Measurements from ENCODE around the gene PTPRF. TPM values are rescaled to one million over a fixed set of nuclear protein-coding genes. Genes with fewer than 3 reads are reported as not detected.
A peak's percentile ranks its signal among the peaks of the same experiment; 100 is the strongest.

PTPRF gene
- total RNA-seq, 2 donors from 2014 or later: 0.33 to 1.3 TPM

- Mint-ChIP-seq H3K4me3 (no peak overlapping the region), H3K27me3 (no peaks in the 10 kb centered on the region), H3K4me1 (ENCODE audit: low read depth in 2 of 2) (peaks cover 6 to 9% of the 10 kb centered on the region in 2 donors), H3K27ac (no peak overlapping the region), H3K9me3 (no peaks in the 10 kb centered on the region), H3K36me3 (no peaks in the 10 kb centered on the region)
- DNase-seq (ENCODE audit: low spot score): no peak
- no peak for ATAC-seq
These were observed 27.7 kb downstream of the PTPRF start for GRCh38 chr1:43558346-43558841.

GRCh38 chr1:43559714-43560113, 29.0 kb downstream of the PTPRF start:
- H3K9me3 Mint-ChIP-seq: no peaks in the 10 kb centered on the region
- no peaks in the 10 kb centered on the region for H3K4me1 Mint-ChIP-seq (ENCODE audit: low read depth in 2 of 2)
- H3K36me3 Mint-ChIP-seq: no peaks in the 10 kb centered on the region
- H3K27ac Mint-ChIP-seq: no peak overlapping the region
- no peaks in the 10 kb centered on the region for H3K27me3 Mint-ChIP-seq
- DNase-seq (ENCODE audit: low spot score) (no peak), ATAC-seq (no peak)
- H3K4me3 Mint-ChIP-seq: no peak overlapping the region

GRCh38 chr1:43560286-43560685, 29.6 kb downstream of the PTPRF start:
- no peaks in the 10 kb centered on the region for H3K4me1 Mint-ChIP-seq (ENCODE audit: low read depth in 2 of 2)
- no peak overlapping the region for H3K27ac Mint-ChIP-seq
- ATAC-seq (no peak), DNase-seq (ENCODE audit: low spot score) (no peak)
- no peaks in the 10 kb centered on the region for H3K36me3 Mint-ChIP-seq
- no peaks in the 10 kb centered on the region for H3K9me3 Mint-ChIP-seq
- H3K4me3 Mint-ChIP-seq: no peak overlapping the region
- H3K27me3 Mint-ChIP-seq: no peaks in the 10 kb centered on the region

GRCh38 chr1:43563876-43564539, 33.3 kb downstream of the PTPRF start:
- H3K27ac Mint-ChIP-seq: no peak overlapping the region
- peaks cover 0 to 3% of the 10 kb centered on the region in 2 donors for H3K4me1 Mint-ChIP-seq (ENCODE audit: low read depth in 2 of 2)
- no peaks in the 10 kb centered on the region for H3K36me3 Mint-ChIP-seq
- ATAC-seq (no peak), DNase-seq (ENCODE audit: low spot score) (no peak)
- no peaks in the 10 kb centered on the region for H3K27me3 Mint-ChIP-seq
- H3K4me3 Mint-ChIP-seq: no peak overlapping the region
- H3K9me3 Mint-ChIP-seq: no peaks in the 10 kb centered on the region

GRCh38 chr1:43564551-43565348, 34.1 kb downstream of the PTPRF start:
- H3K27me3 Mint-ChIP-seq: no peaks in the 10 kb centered on the region
- ATAC-seq (no peak), DNase-seq (ENCODE audit: low spot score) (no peak)
- H3K4me1 Mint-ChIP-seq (ENCODE audit: low read depth in 2 of 2): peaks cover 0 to 3% of the 10 kb centered on the region in 2 donors
- no peaks in the 10 kb centered on the region for H3K9me3 Mint-ChIP-seq
- H3K36me3 Mint-ChIP-seq: no peaks in the 10 kb centered on the region
- no peak overlapping the region for H3K4me3 Mint-ChIP-seq
- H3K27ac Mint-ChIP-seq: no peak overlapping the region

- Mint-ChIP-seq H3K27me3 (no peaks in the 10 kb centered on the region), H3K9me3 (no peaks in the 10 kb centered on the region), H3K4me3 (peak overlapping the region; percentile 39), H3K4me1 (ENCODE audit: low read depth in 2 of 2) (peaks cover 0 to 3% of the 10 kb centered on the region in 2 donors), H3K27ac (no peak overlapping the region), H3K36me3 (no peaks in the 10 kb centered on the region)
- peak; percentile 71 to 88 for ATAC-seq
- DNase-seq (ENCODE audit: low spot score): peak; percentile 77
These were observed 35.1 kb downstream of the PTPRF start for GRCh38 chr1:43565600-43566360.

GRCh38 chr1:43566382-43567044, 35.8 kb downstream of the PTPRF start:
- no peaks in the 10 kb centered on the region for H3K36me3 Mint-ChIP-seq
- H3K9me3 Mint-ChIP-seq: no peaks in the 10 kb centered on the region
- peaks cover 0 to 3% of the 10 kb centered on the region in 2 donors for H3K27me3 Mint-ChIP-seq
- H3K4me3 Mint-ChIP-seq: peak overlapping the region; percentile 39
- no peak for DNase-seq (ENCODE audit: low spot score)
- no peak overlapping the region for H3K27ac Mint-ChIP-seq
- ATAC-seq: no peak
- peaks cover 0 to 3% of the 10 kb centered on the region in 2 donors for H3K4me1 Mint-ChIP-seq (ENCODE audit: low read depth in 2 of 2)

GRCh38 chr1:43569175-43569574, 38.5 kb downstream of the PTPRF start:
- no peak for ATAC-seq

GRCh38 chr1:43570277-43570676, 39.6 kb downstream of the PTPRF start:
- no peak for DNase-seq (ENCODE audit: low spot score)
- Mint-ChIP-seq H3K27me3 (peaks cover 0 to 3% of the 10 kb centered on the region in 2 donors), H3K36me3 (no peaks in the 10 kb centered on the region), H3K4me1 (ENCODE audit: low read depth in 2 of 2) (peaks cover 0 to 6% of the 10 kb centered on the region in 2 donors), H3K9me3 (no peaks in the 10 kb centered on the region), H3K27ac (no peak overlapping the region), H3K4me3 (no peak overlapping the region)
- no peak for ATAC-seq

More at GRCh38 chr1:43569175-43569574, 38.5 kb downstream of the PTPRF start:
- Mint-ChIP-seq H3K27me3 (peaks cover 0 to 3% of the 10 kb centered on the region in 2 donors), H3K9me3 (no peaks in the 10 kb centered on the region), H3K36me3 (no peaks in the 10 kb centered on the region), H3K27ac (no peak overlapping the region), H3K4me1 (ENCODE audit: low read depth in 2 of 2) (peaks cover 0 to 3% of the 10 kb centered on the region in 2 donors), H3K4me3 (no peak overlapping the region)
- DNase-seq (ENCODE audit: low spot score): no peak

GRCh38 chr1:43570715-43571114, 40.0 kb downstream of the PTPRF start:
- no peak for DNase-seq (ENCODE audit: low spot score)
- H3K36me3 Mint-ChIP-seq: no peaks in the 10 kb centered on the region
- no peak overlapping the region for H3K27ac Mint-ChIP-seq
- no peaks in the 10 kb centered on the region for H3K9me3 Mint-ChIP-seq
- H3K4me1 Mint-ChIP-seq (ENCODE audit: low read depth in 2 of 2): peaks cover 0 to 8% of the 10 kb centered on the region in 2 donors
- peaks cover 0 to 3% of the 10 kb centered on the region in 2 donors for H3K27me3 Mint-ChIP-seq
- H3K4me3 Mint-ChIP-seq: no peak overlapping the region
- ATAC-seq: no peak

- DNase-seq (ENCODE audit: low spot score): no peak
- Mint-ChIP-seq H3K9me3 (no peaks in the 10 kb centered on the region), H3K36me3 (no peaks in the 10 kb centered on the region), H3K4me1 (ENCODE audit: low read depth in 2 of 2) (peaks cover 0 to 8% of the 10 kb centered on the region in 2 donors), H3K27me3 (peaks cover 0 to 3% of the 10 kb centered on the region in 2 donors), H3K27ac (no peak overlapping the region), H3K4me3 (no peak overlapping the region)
- no peak for ATAC-seq
These were observed 41.4 kb downstream of the PTPRF start for GRCh38 chr1:43572084-43572483.

GRCh38 chr1:43572538-43572937, 41.9 kb downstream of the PTPRF start:
- Mint-ChIP-seq H3K36me3 (no peaks in the 10 kb centered on the region), H3K4me3 (no peak overlapping the region), H3K27me3 (peaks cover 0 to 3% of the 10 kb centered on the region in 2 donors), H3K27ac (no peak overlapping the region), H3K9me3 (no peaks in the 10 kb centered on the region), H3K4me1 (ENCODE audit: low read depth in 2 of 2) (peaks cover 0 to 8% of the 10 kb centered on the region in 2 donors)
- ATAC-seq: no peak
- no peak for DNase-seq (ENCODE audit: low spot score)

GRCh38 chr1:43573066-43573800, 42.5 kb downstream of the PTPRF start:
- no peak for DNase-seq (ENCODE audit: low spot score)
- no peak for ATAC-seq
- peaks cover 0 to 3% of the 10 kb centered on the region in 2 donors for H3K27me3 Mint-ChIP-seq
- no peak overlapping the region for H3K27ac Mint-ChIP-seq
- no peak overlapping the region for H3K4me3 Mint-ChIP-seq
- H3K36me3 Mint-ChIP-seq: no peaks in the 10 kb centered on the region
- H3K4me1 Mint-ChIP-seq (ENCODE audit: low read depth in 2 of 2): peaks cover 0 to 8% of the 10 kb centered on the region in 2 donors
- no peaks in the 10 kb centered on the region for H3K9me3 Mint-ChIP-seq
